Brain microvascular endothelial cell (primary cell): ENCODE data around the gene CLEC4E.

Experiments used
- DNase-seq: peaks from one replicate; pipeline ENCODE4 v3.0.0-alpha.2; 2020
- H3K27ac ChIP-seq: fragments of 250-450 bp; sonication (Bioruptor Pico); 2 replicates; pipeline ENCODE4 v1.5.1; 2020; ENCODE audit warnings: mild to moderate bottlenecking, moderate library complexity
- H3K27me3 ChIP-seq: fragments of 250-450 bp; sonication (Bioruptor Pico); replicated peaks from 2 replicates; pipeline ENCODE4 v1.5.1; 2020; ENCODE audit warnings: mild to moderate bottlenecking
- H3K36me3 ChIP-seq: fragments of 250-450 bp; sonication (Bioruptor Pico); replicated peaks from 2 replicates; pipeline ENCODE4 v1.5.1; 2020; ENCODE audit warnings: mild to moderate bottlenecking
- H3K4me3 ChIP-seq: 2 replicates; pipeline ENCODE4 v1.5.1; 2011; ENCODE audit warnings: low read depth, mild to moderate bottlenecking, control low read depth, low read length, moderate library complexity
- CTCF ChIP-seq: IDR thresholded peaks from 2 replicates; pipeline ENCODE4 v1.5.1; 2011; ENCODE audit warnings: low read depth, mild to moderate bottlenecking, moderate library complexity, low read length, control low read depth, inconsistent platforms; ENCODE audit errors: missing control alignments
- in situ Hi-C: cut with HindIII; loops from 2 replicates; pipeline ENCODE4 v1.10.0; 2017; ENCODE audit warnings: low sequenced_read_pairs, low pct_ligation_motif_present

The CLEC4E gene

GRCh38 chr12:8508910-8509841 is 31.5 kb downstream of the CLEC4E start:
- TF ChIP-seq CTCF: no peak
- Histone ChIP-seq H3K4me3 (no peak overlapping the region), H3K27ac (no peak overlapping the region), H3K27me3 (no peaks in the 10 kb centered on the region), H3K36me3 (no peaks in the 10 kb centered on the region)
- DNase-seq: no peak
- in situ Hi-C loops: no loop called here

- in situ Hi-C loops: no loop called here
- H3K27me3 ChIP-seq: no peaks in the 10 kb centered on the region
- no peak overlapping the region for H3K4me3 ChIP-seq
- TF ChIP-seq CTCF: no peak
- no peak overlapping the region for H3K27ac ChIP-seq
- H3K36me3 ChIP-seq: no peaks in the 10 kb centered on the region
- no peak for DNase-seq
These were observed 32.5 kb downstream of the CLEC4E start for GRCh38 chr12:8508223-8508622.

- H3K27ac ChIP-seq: no peak overlapping the region
- no peak for TF ChIP-seq CTCF
- in situ Hi-C loops: no loop called here
- DNase-seq: no peak
- no peaks in the 10 kb centered on the region for H3K27me3 ChIP-seq
- no peak overlapping the region for H3K4me3 ChIP-seq
- no peaks in the 10 kb centered on the region for H3K36me3 ChIP-seq
These were observed 33.1 kb downstream of the CLEC4E start for GRCh38 chr12:8507596-8507995.

GRCh38 chr12:8504351-8504750 is 36.4 kb downstream of the CLEC4E start:
- no peaks in the 10 kb centered on the region for H3K36me3 ChIP-seq
- no peak overlapping the region for H3K4me3 ChIP-seq
- H3K27ac ChIP-seq: no peak overlapping the region
- no peaks in the 10 kb centered on the region for H3K27me3 ChIP-seq
- no peak for DNase-seq
- no peak for TF ChIP-seq CTCF
- in situ Hi-C loops: no loop called here

- Histone ChIP-seq H3K36me3 (no peaks in the 10 kb centered on the region), H3K27me3 (no peaks in the 10 kb centered on the region), H3K4me3 (no peak overlapping the region), H3K27ac (no peak overlapping the region)
- DNase-seq: no peak
- in situ Hi-C loops: no loop called here
- TF ChIP-seq CTCF: no peak
These were observed 39.0 kb downstream of the CLEC4E start for GRCh38 chr12:8501720-8502119.
